Astrocyte (in vitro differentiated cells and primary cell): Measurements from ENCODE around the gene SOX4. TPM values are rescaled to one million over a fixed set of nuclear protein-coding genes. Genes with fewer than 3 reads are reported as not detected.

Experiments
- DNase-seq: peaks from one replicate; pipeline ENCODE4 v3.0.0-alpha.2; 2010; ENCODE audit warnings: low read depth
- FAIRE-seq: peaks from 2 replicates; lab custom pipeline; 2011; peaks lifted over from hg19 to GRCh38; lab: Jason Lieb, UNC
- H2AFZ ChIP-seq: 2 replicates; pipeline ENCODE4 v1.6.0; 2012; ENCODE audit warnings: low read depth, low read length, inconsistent platforms
- H3K27ac ChIP-seq: 2 replicates; pipeline ENCODE4 v1.5.1; 2011; ENCODE audit warnings: low read depth, low read length, inconsistent platforms
- H3K27me3 ChIP-seq: 2 replicates; pipeline ENCODE4 v1.6.0; 2011; ENCODE audit warnings: low read length, inconsistent platforms; ENCODE audit not compliant: insufficient read depth
- H3K36me3 ChIP-seq: 2 replicates; pipeline ENCODE4 v1.5.1; 2011; ENCODE audit warnings: low read length, inconsistent platforms; ENCODE audit not compliant: insufficient read depth
- H3K4me1 ChIP-seq: 2 replicates; pipeline ENCODE4 v1.5.1; 2011; ENCODE audit warnings: low read length, inconsistent platforms; ENCODE audit not compliant: insufficient read depth
- H3K4me2 ChIP-seq: 2 replicates; pipeline ENCODE4 v1.6.0; 2012; ENCODE audit warnings: low read length, inconsistent platforms
- H3K4me3 ChIP-seq: 2 replicates; pipeline ENCODE4 v1.5.1; 2011; ENCODE audit warnings: low read depth, mild to moderate bottlenecking, low read length, inconsistent platforms; ENCODE audit not compliant: insufficient read depth
- H3K79me2 ChIP-seq: 2 replicates; pipeline ENCODE4 v1.6.0; 2012; ENCODE audit warnings: mild to moderate bottlenecking, low read length, inconsistent platforms; ENCODE audit not compliant: insufficient read depth
- H3K9ac ChIP-seq: 2 replicates; pipeline ENCODE4 v1.6.0; 2012; ENCODE audit warnings: mild to moderate bottlenecking, low read length, inconsistent platforms
- H3K9me3 ChIP-seq: 2 replicates; pipeline ENCODE4 v1.5.1; 2012; ENCODE audit warnings: low read depth, mild to moderate bottlenecking, low read length, inconsistent platforms; ENCODE audit not compliant: insufficient read depth
- H4K20me1 ChIP-seq: 2 replicates; pipeline ENCODE4 v1.6.0; 2012; ENCODE audit warnings: low read length, inconsistent platforms; ENCODE audit not compliant: insufficient read depth
- H3K27ac Mint-ChIP-seq: one replicate; pipeline ENCODE4 v1.8.0; 2021; ENCODE audit warnings: mild to moderate bottlenecking, mixed read lengths; ENCODE audit not compliant: unreplicated experiment
- H3K27me3 Mint-ChIP-seq: one replicate; pipeline ENCODE4 v1.8.0; 2021; ENCODE audit warnings: low read depth, mixed read lengths; ENCODE audit not compliant: unreplicated experiment
- H3K36me3 Mint-ChIP-seq: one replicate; pipeline ENCODE4 v1.8.0; 2021; ENCODE audit warnings: low read depth, mixed read lengths; ENCODE audit not compliant: unreplicated experiment
- H3K4me1 Mint-ChIP-seq: one replicate; pipeline ENCODE4 v1.8.0; 2021; ENCODE audit warnings: low read depth, mixed read lengths; ENCODE audit not compliant: unreplicated experiment
- H3K4me3 Mint-ChIP-seq: one replicate; pipeline ENCODE4 v1.8.0; 2021; ENCODE audit warnings: mild to moderate bottlenecking, moderate library complexity, mixed read lengths; ENCODE audit not compliant: unreplicated experiment
- H3K9me3 Mint-ChIP-seq: one replicate; pipeline ENCODE4 v1.8.0; 2021; ENCODE audit warnings: mild to moderate bottlenecking, mixed read lengths; ENCODE audit not compliant: unreplicated experiment
- EZH2 ChIP-seq: IDR thresholded peaks from 2 replicates; pipeline ENCODE4 v1.6.1; 2012; ENCODE audit warnings: mild to moderate bottlenecking, low read length, inconsistent platforms; ENCODE audit not compliant: insufficient read depth
- total RNA-seq: library from RNA; stranded (reverse); gene quantifications from 2 replicates; pipeline ENCODE4 v1.2.1, GENCODE V29; 2021
- TF ChIP-seq, protein P1 (sequence below): IDR thresholded peaks from 2 replicates; pipeline ENCODE4 v1.5.1; 2011; ENCODE audit warnings: low read depth, mild to moderate bottlenecking, inconsistent platforms, low read length, moderate library complexity; ENCODE audit not compliant: insufficient read depth

SOX4 gene
- total RNA-seq, 1 donor from 2014 or later: 108 TPM

- Histone ChIP-seq H4K20me1 (peaks cover 51% of the 10 kb centered on the region), H3K79me2 (peaks cover 60% of the 10 kb centered on the region), H3K9me3 (no peaks in the 10 kb centered on the region), H3K27ac (peak overlapping the region; percentile 93), H2AFZ (no peak overlapping the region), H3K36me3 (peaks cover 3% of the 10 kb centered on the region), H3K4me1 (peaks cover 21% of the 10 kb centered on the region), H3K4me3 (peak overlapping the region; percentile 95), H3K9ac (peak overlapping the region; percentile 98), H3K27me3 (no peaks in the 10 kb centered on the region), H3K4me2 (peak overlapping the region; percentile 90)
- peak overlapping the region; percentile 97 for H3K27ac Mint-ChIP-seq
- peaks cover 9% of the 10 kb centered on the region for H3K4me1 Mint-ChIP-seq
- TF ChIP-seq, protein P1, sequence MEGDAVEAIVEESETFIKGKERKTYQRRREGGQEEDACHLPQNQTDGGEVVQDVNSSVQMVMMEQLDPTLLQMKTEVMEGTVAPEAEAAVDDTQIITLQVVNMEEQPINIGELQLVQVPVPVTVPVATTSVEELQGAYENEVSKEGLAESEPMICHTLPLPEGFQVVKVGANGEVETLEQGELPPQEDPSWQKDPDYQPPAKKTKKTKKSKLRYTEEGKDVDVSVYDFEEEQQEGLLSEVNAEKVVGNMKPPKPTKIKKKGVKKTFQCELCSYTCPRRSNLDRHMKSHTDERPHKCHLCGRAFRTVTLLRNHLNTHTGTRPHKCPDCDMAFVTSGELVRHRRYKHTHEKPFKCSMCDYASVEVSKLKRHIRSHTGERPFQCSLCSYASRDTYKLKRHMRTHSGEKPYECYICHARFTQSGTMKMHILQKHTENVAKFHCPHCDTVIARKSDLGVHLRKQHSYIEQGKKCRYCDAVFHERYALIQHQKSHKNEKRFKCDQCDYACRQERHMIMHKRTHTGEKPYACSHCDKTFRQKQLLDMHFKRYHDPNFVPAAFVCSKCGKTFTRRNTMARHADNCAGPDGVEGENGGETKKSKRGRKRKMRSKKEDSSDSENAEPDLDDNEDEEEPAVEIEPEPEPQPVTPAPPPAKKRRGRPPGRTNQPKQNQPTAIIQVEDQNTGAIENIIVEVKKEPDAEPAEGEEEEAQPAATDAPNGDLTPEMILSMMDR: no peak
- TF ChIP-seq EZH2: no peak
- no peak for FAIRE-seq
- no peaks in the 10 kb centered on the region for H3K9me3 Mint-ChIP-seq
- DNase-seq: peak; percentile 56
- H3K27me3 Mint-ChIP-seq: no peaks in the 10 kb centered on the region
- peaks cover 21% of the 10 kb centered on the region for H3K36me3 Mint-ChIP-seq
- H3K4me3 Mint-ChIP-seq: peak overlapping the region; percentile 99
Observed at GRCh38 chr6:21596145-21596948, 2.8 kb downstream of the SOX4 start.

DNA sequence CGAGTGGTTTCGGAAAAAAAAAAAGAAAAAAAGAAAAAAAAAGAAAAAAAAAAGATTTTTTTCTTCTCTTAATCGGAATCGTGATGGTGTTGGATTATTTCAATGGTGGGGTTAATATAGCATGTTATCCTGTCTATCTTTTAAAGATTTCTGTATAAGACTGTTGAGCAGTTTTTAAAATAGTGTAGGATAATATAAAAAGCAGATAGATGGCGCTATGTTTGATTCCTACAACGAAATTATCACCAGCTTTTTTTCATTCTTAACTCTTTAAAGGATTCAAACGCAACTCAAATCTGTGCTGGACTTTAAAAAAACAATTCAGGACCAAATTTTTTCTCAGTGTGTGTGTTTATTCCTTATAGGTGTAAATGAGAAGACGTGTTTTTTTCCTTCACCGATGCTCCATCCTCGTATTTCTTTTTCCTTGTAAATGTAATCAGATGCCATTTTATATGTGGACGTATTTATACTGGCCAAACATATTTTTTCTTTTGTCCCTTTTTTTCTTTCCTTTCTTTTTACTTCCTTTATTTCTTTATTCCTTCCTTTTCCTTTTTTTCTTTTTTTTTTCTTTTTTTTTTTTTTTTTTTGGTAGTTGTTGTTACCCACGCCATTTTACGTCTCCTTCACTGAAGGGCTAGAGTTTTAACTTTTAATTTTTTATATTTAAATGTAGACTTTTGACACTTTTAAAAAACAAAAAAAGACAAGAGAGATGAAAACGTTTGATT, 3.6 kb downstream of the SOX4 start:
- Histone ChIP-seq H3K4me3 (peak overlapping the region; percentile 95), H2AFZ (no peak overlapping the region), H3K4me1 (peaks cover 21% of the 10 kb centered on the region), H3K9me3 (no peaks in the 10 kb centered on the region), H3K4me2 (peak overlapping the region; percentile 90), H3K9ac (peak overlapping the region; percentile 98), H4K20me1 (peaks cover 51% of the 10 kb centered on the region), H3K79me2 (peaks cover 60% of the 10 kb centered on the region), H3K27ac (peak overlapping the region; percentile 93), H3K27me3 (no peaks in the 10 kb centered on the region), H3K36me3 (peaks cover 3% of the 10 kb centered on the region)
- H3K9me3 Mint-ChIP-seq: no peaks in the 10 kb centered on the region
- FAIRE-seq (no peak), DNase-seq (peak; percentile 43)
- H3K27ac Mint-ChIP-seq: peak overlapping the region; percentile 97
- peak overlapping the region; percentile 99 for H3K4me3 Mint-ChIP-seq
- no peaks in the 10 kb centered on the region for H3K27me3 Mint-ChIP-seq
- no peak for TF ChIP-seq EZH2
- TF ChIP-seq, protein P1: peak; percentile 47
- H3K36me3 Mint-ChIP-seq: peaks cover 25% of the 10 kb centered on the region
- peaks cover 9% of the 10 kb centered on the region for H3K4me1 Mint-ChIP-seq
